22Rv1 (cell line): ENCODE results near the gene ASPSCR1.

Experiments
- CTCF ChIP-seq: fragments of 450-650 bp; IDR thresholded peaks from 2 replicates; pipeline ENCODE4 v1.5.1; 2017; ENCODE audit warnings: mild to moderate bottlenecking
- ZFX ChIP-seq: fragments of 450-650 bp; IDR thresholded peaks from 2 replicates; pipeline ENCODE4 v1.6.1; 2017; ENCODE audit warnings: antibody characterized with exemption, borderline replicate concordance

- TF ChIP-seq CTCF (no peak), ZFX (no peak)
Observed at GRCh38 chr17:81967533-81968395, 9.7 kb upstream of the ASPSCR1 start.
